H1 (cell line): ENCODE measurements around the gene LEKR1. TPM values are rescaled to one million over a fixed set of nuclear protein-coding genes. Genes with fewer than 3 reads are reported as not detected.

ENCODE experiments used
- CTCF ChIA-PET: fragments of 300-600 bp; sonication (Branson Sonifier 250); formaldehyde crosslinking; loops from one replicate; lab custom pipeline; 2021; ENCODE audit not compliant: partially characterized antibody; lab: Charles Lee
- POLR2A ChIA-PET: fragments of 300-600 bp; sonication (Branson Sonifier 250); formaldehyde crosslinking; loops from one replicate; lab custom pipeline; 2021; ENCODE audit warnings: inconsistent platforms; ENCODE audit not compliant: partially characterized antibody; lab: Charles Lee
- DNase-seq, 2 experiments: peaks; one replicate each; pipeline versions ENCODE4 v3.0.0 to v3.0.0-alpha.2; 2010 to 2022; ENCODE audit warnings: low spot score in 2 of 2, low read depth in 1 of 2, mixed read lengths in 1 of 2
- FAIRE-seq: peaks from 2 replicates; lab custom pipeline; 2011; peaks lifted over from hg19 to GRCh38; lab: Jason Lieb, UNC
- H2AFZ ChIP-seq: 2 replicates; pipeline ENCODE4 v1.8.1; 2012; ENCODE audit warnings: low read length, inconsistent platforms
- H2AK5ac ChIP-seq: 2 replicates; pipeline ENCODE4 v1.6.1; 2013; ENCODE audit warnings: low read depth, low read length
- H2BK120ac ChIP-seq: replicated peaks from 2 replicates; pipeline ENCODE3; 2013; ENCODE audit warnings: low read depth, low read length, inconsistent platforms
- H2BK12ac ChIP-seq: 2 replicates; pipeline ENCODE4 v1.6.1; 2013; ENCODE audit warnings: low read depth, low read length
- H2BK15ac ChIP-seq: 2 replicates; pipeline ENCODE4 v1.6.1; 2013; ENCODE audit warnings: low read length
- H2BK20ac ChIP-seq: 2 replicates; pipeline ENCODE4 v1.6.1; 2013; ENCODE audit warnings: low read length
- H2BK5ac ChIP-seq: 2 replicates; pipeline ENCODE4 v1.6.1; 2013; ENCODE audit warnings: low read depth, low read length
- H3K14ac ChIP-seq: 2 replicates; pipeline ENCODE4 v1.6.1; 2013; ENCODE audit warnings: inconsistent platforms; ENCODE audit not compliant: insufficient read length
- H3K18ac ChIP-seq: 2 replicates; pipeline ENCODE4 v1.6.1; 2013; ENCODE audit warnings: low read length; ENCODE audit errors: extremely low read depth
- H3K23ac ChIP-seq: 2 replicates; pipeline ENCODE4 v1.6.1; 2013; ENCODE audit warnings: inconsistent platforms; ENCODE audit not compliant: insufficient read length
- H3K23me2 ChIP-seq: 2 replicates; pipeline ENCODE4 v1.6.1; 2013; ENCODE audit warnings: low read depth, low read length
- H3K27ac ChIP-seq: 2 replicates; pipeline ENCODE4 v1.6.1; 2011; ENCODE audit warnings: low read depth, low read length, inconsistent platforms
- H3K27me3 ChIP-seq, 4 experiments: replicated peaks in 1 of 4; 1 replicate in 1 of 4; 2 replicates in 3 of 4; pipeline versions ENCODE4 v1.6.1 to v1.8.1; 2011 to 2013; ENCODE audit warnings: low read length in 3 of 4, mild to moderate bottlenecking in 3 of 4, inconsistent platforms in 2 of 4, mixed read lengths in 2 of 4, moderate library complexity in 1 of 4; ENCODE audit not compliant: control insufficient read depth in 3 of 4, insufficient read depth in 3 of 4; ENCODE audit errors: extremely low read depth in 1 of 4
- H3K36me3 ChIP-seq, 4 experiments: 2 replicates each; pipeline versions ENCODE4 v1.6.1 to v1.8.1; 2011 to 2013; ENCODE audit warnings: mild to moderate bottlenecking in 4 of 4, low read length in 3 of 4, moderate library complexity in 2 of 4, control low read depth in 1 of 4, inconsistent platforms in 1 of 4; ENCODE audit not compliant: insufficient read depth in 4 of 4, control insufficient read depth in 2 of 4
- H3K4ac ChIP-seq: replicated peaks from 2 replicates; pipeline ENCODE3; 2013; ENCODE audit warnings: low read length, low read depth, mixed read lengths, inconsistent platforms; ENCODE audit not compliant: insufficient read length
- H3K4me1 ChIP-seq, 4 experiments: replicated peaks in 1 of 4; 1 replicate in 1 of 4; 2 replicates in 3 of 4; pipeline versions ENCODE4 v1.6.1 to v1.8.1; 2011 to 2013; ENCODE audit warnings: low read length in 3 of 4, inconsistent platforms in 2 of 4, mixed read lengths in 1 of 4; ENCODE audit not compliant: insufficient read depth in 4 of 4, control insufficient read depth in 3 of 4
- H3K4me2 ChIP-seq, 2 experiments: 2 replicates each; pipeline versions ENCODE4 v1.6.1 to v1.8.1; 2011 to 2013; ENCODE audit warnings: low read depth in 2 of 2, low read length in 2 of 2, control low read depth in 1 of 2, inconsistent platforms in 1 of 2, mild to moderate bottlenecking in 1 of 2; ENCODE audit not compliant: insufficient read depth in 1 of 2
- H3K4me3 ChIP-seq, 4 experiments: fragments of 200-600, 300-600 bp in 1 of 4; sonication (generic), shearing (Covaris generic), sonication (Bioruptor Twin) in 1 of 4; 2 replicates each; pipeline versions ENCODE4 v1.5.1 to v1.8.1; 2011 to 2016; ENCODE audit warnings: low read length in 4 of 4, low read depth in 3 of 4, control low read depth in 2 of 4, inconsistent platforms in 2 of 4, mild to moderate bottlenecking in 2 of 4, mixed read lengths in 1 of 4, moderate library complexity in 1 of 4; ENCODE audit not compliant: insufficient read depth in 2 of 4; ENCODE audit errors: extremely low read depth in 1 of 4
- H3K56ac ChIP-seq: replicated peaks from 2 replicates; pipeline ENCODE3; 2013; ENCODE audit warnings: low read depth, mild to moderate bottlenecking, mixed read lengths, low read length, inconsistent platforms; ENCODE audit not compliant: insufficient read length
- H3K79me1 ChIP-seq: 2 replicates; pipeline ENCODE4 v1.6.1; 2013; ENCODE audit warnings: low read depth, low read length, control low read depth
- H3K79me2 ChIP-seq, 2 experiments: 2 replicates each; pipeline versions ENCODE4 v1.6.1 to v1.8.1; 2012 to 2013; ENCODE audit warnings: low read length in 2 of 2, mild to moderate bottlenecking in 2 of 2, inconsistent platforms in 1 of 2; ENCODE audit not compliant: insufficient read depth in 2 of 2, control insufficient read depth in 1 of 2
- H3K9ac ChIP-seq, 4 experiments: replicated peaks in 1 of 4; 1 replicate in 1 of 4; 2 replicates in 3 of 4; pipeline versions ENCODE4 v1.6.1 to v1.8.1; 2011 to 2013; ENCODE audit warnings: low read depth in 3 of 4, low read length in 3 of 4, control low read depth in 2 of 4, mild to moderate bottlenecking in 2 of 4, moderate library complexity in 2 of 4, inconsistent platforms in 1 of 4; ENCODE audit errors: extremely low read depth in 1 of 4
- H3K9me3 ChIP-seq, 2 experiments: 2 replicates each; pipeline versions ENCODE4 v1.6.1 to v1.8.1; 2012 to 2013; ENCODE audit warnings: mild to moderate bottlenecking in 2 of 2, moderate library complexity in 2 of 2, control low read depth in 1 of 2, inconsistent platforms in 1 of 2, low read depth in 1 of 2, low read length in 1 of 2, mixed read lengths in 1 of 2; ENCODE audit not compliant: insufficient read depth in 2 of 2
- H4K20me1 ChIP-seq, 2 experiments: replicated peaks in 1 of 2; 2 replicates each; pipeline versions ENCODE3 to v1.8.1; 2011 to 2013; ENCODE audit warnings: inconsistent platforms in 2 of 2, low read length in 2 of 2, mild to moderate bottlenecking in 1 of 2; ENCODE audit not compliant: insufficient read depth in 2 of 2, control insufficient read depth in 1 of 2
- H4K5ac ChIP-seq: 2 replicates; pipeline ENCODE4 v1.6.1; 2013; ENCODE audit warnings: low read length, low read depth, mixed read lengths, inconsistent platforms; ENCODE audit not compliant: insufficient read length
- H4K8ac ChIP-seq: 2 replicates; pipeline ENCODE4 v1.8.0; 2013; ENCODE audit warnings: mild to moderate bottlenecking, moderate library complexity, low read length, inconsistent platforms; ENCODE audit not compliant: insufficient read depth; ENCODE audit errors: extremely low read depth
- H4K91ac ChIP-seq: replicated peaks from 2 replicates; pipeline ENCODE3; 2013; ENCODE audit warnings: low read length, mixed read lengths, inconsistent platforms; ENCODE audit not compliant: insufficient read length
- BCL11A ChIP-seq, 2 experiments: IDR thresholded peaks; one replicate each; pipeline ENCODE4 v1.6.1; 2011; ENCODE audit warnings: low read depth in 2 of 2, low read length in 2 of 2, mild to moderate bottlenecking in 2 of 2
- CEBPB ChIP-seq: IDR thresholded peaks from 2 replicates; pipeline ENCODE4 v1.6.1; 2012; ENCODE audit warnings: low read depth, low read length
- CHD2 ChIP-seq: IDR thresholded peaks from 2 replicates; pipeline ENCODE4 v1.6.1; 2012; ENCODE audit warnings: low read length, improper control_type of control experiment
- EGR1 ChIP-seq: IDR thresholded peaks from 2 replicates; pipeline ENCODE4 v1.6.1; 2011; ENCODE audit warnings: low read depth, low read length, borderline replicate concordance
- GTF2F1 ChIP-seq: IDR thresholded peaks from 2 replicates; pipeline ENCODE4 v1.6.1; 2012; ENCODE audit warnings: low read depth, low read length, improper control_type of control experiment, borderline replicate concordance
- KDM5A ChIP-seq: fragments of 200-600 bp; IDR thresholded peaks from 2 replicates; pipeline ENCODE4 v1.7.1; 2012; ENCODE audit warnings: mild to moderate bottlenecking, low read length, inconsistent platforms, mixed read lengths
- NRF1 ChIP-seq: IDR thresholded peaks from 2 replicates; pipeline ENCODE4 v1.6.1; 2011; ENCODE audit warnings: mild to moderate bottlenecking, low read depth, low read length, improper control_type of control experiment
- SIX5 ChIP-seq: IDR thresholded peaks from 2 replicates; pipeline ENCODE4 v1.6.1; 2011; ENCODE audit warnings: mild to moderate bottlenecking, low read depth, low read length
- SP2 ChIP-seq: IDR thresholded peaks from 2 replicates; pipeline ENCODE4 v1.6.1; 2012; ENCODE audit warnings: mild to moderate bottlenecking, low read length, inconsistent platforms
- TCF12 ChIP-seq: IDR thresholded peaks from 2 replicates; pipeline ENCODE4 v1.6.1; 2011; ENCODE audit warnings: low read depth, mild to moderate bottlenecking, low read length
- WGBS, 2 experiments: shearing (Covaris generic) in 1 of 2; methylation state at CpG; one replicate each; pipeline versions ENCODE4 v1.1.6 to v1.1.7; 2013 to 2015; ENCODE audit warnings: low lambda C conversion rate in 2 of 2, mixed read lengths in 2 of 2, inconsistent platforms in 1 of 2, low coverage in 1 of 2, missing lambda C conversion rate in 1 of 2; ENCODE audit not compliant: insufficient replicate concordance in 2 of 2, insufficient coverage in 1 of 2, insufficient read length in 1 of 2; ENCODE audit errors: extremely low coverage in 1 of 2, missing lambda C conversion rate in 1 of 2; 5-methylcytosine and 5-hydroxymethylcytosine counted together
- polyA plus RNA-seq, 7 experiments: library from polyadenylated mRNA; depleted of rRNA in 3 of 7; stranded (reverse) in 5 of 7; unstranded in 2 of 7; fragments of >200 nt in 5 of 7; fragments of 200-250 nt in 2 of 7; gene quantifications; 1 replicate in 5 of 7; 2 replicates in 1 of 7; 4 replicates in 1 of 7; pipeline versions ENCODE4 v1.2.1 to v1.2.3, GENCODE V29; 2011 to 2013; ENCODE audit warnings: missing spikeins in 2 of 7, mixed read lengths in 2 of 7
- total RNA-seq: library from RNA; stranded (reverse); fragmentation: NEBNext Ultra II Directional; extraction: Animal tissue kit (Norgen Biotek cat#: 25700); gene quantifications from 2 replicates; pipeline ENCODE4 v1.2.1, GENCODE V29; 2021
- TF ChIP-seq, protein P1 (sequence below): IDR thresholded peaks from 2 replicates; pipeline ENCODE4 v1.6.1; 2012; ENCODE audit warnings: inconsistent platforms

Gene LEKR1
- total and polyA plus RNA-seq, 2 of the 8 experiments (the other 6 are each of a cell fraction or from before 2014, with no cell fraction given): 0.08 TPM; not detected in 1

GRCh38 chr3:156797368-156797767 lies 28.8 kb upstream of the LEKR1 start:
- H3K36me3 ChIP-seq: no peaks in the 10 kb centered on the region
- no peaks in the 10 kb centered on the region for H4K20me1 ChIP-seq
- H3K27me3 ChIP-seq: no peaks in the 10 kb centered on the region
- H3K9me3 ChIP-seq: no peaks in the 10 kb centered on the region
- H3K9ac ChIP-seq: no peak overlapping the region
- no peak overlapping the region for H2BK120ac ChIP-seq
- no peak overlapping the region for H2BK5ac ChIP-seq
- H3K14ac ChIP-seq: no peak overlapping the region
- H2AK5ac ChIP-seq: no peak overlapping the region
- CTCF ChIA-PET: no interaction called here
- H3K79me1 ChIP-seq: no peaks in the 10 kb centered on the region
- no peak overlapping the region for H2BK12ac ChIP-seq
- no peak overlapping the region for H3K18ac ChIP-seq
- no peak overlapping the region for H2BK15ac ChIP-seq
- 80% methylated on average over 1 of the region's 1 CpG; no CpG with 5 or more reads in 1 of the 2 experiments for WGBS, 2 experiments
- H3K56ac ChIP-seq: no peak overlapping the region
- no peak overlapping the region for H3K27ac ChIP-seq
- H3K4me3 ChIP-seq: no peak overlapping the region
- TF ChIP-seq KDM5A (no peak), EGR1 (no peak), GTF2F1 (no peak), SIX5 (no peak), CHD2 (no peak), TCF12 (no peak), BCL11A (IDR thresholded peaks at IDR 0.05; ENCODE audit: low read depth in 2 of 2, low read length in 2 of 2) (no peak), CEBPB (no peak), NRF1 (no peak), SP2 (no peak)
- TF ChIP-seq, protein P1, sequence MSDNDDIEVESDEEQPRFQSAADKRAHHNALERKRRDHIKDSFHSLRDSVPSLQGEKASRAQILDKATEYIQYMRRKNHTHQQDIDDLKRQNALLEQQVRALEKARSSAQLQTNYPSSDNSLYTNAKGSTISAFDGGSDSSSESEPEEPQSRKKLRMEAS: no peak
- no peak overlapping the region for H3K4me2 ChIP-seq
- no peak overlapping the region for H4K5ac ChIP-seq
- no peak overlapping the region for H2AFZ ChIP-seq
- H2BK20ac ChIP-seq: no peak overlapping the region
- H3K4ac ChIP-seq: no peak overlapping the region
- POLR2A ChIA-PET: no interaction called here
- DNase-seq (no peak), FAIRE-seq (no peak)
- no peaks in the 10 kb centered on the region for H3K79me2 ChIP-seq
- H4K91ac ChIP-seq: no peak overlapping the region
- H3K4me1 ChIP-seq: no peaks in the 10 kb centered on the region
- H3K23me2 ChIP-seq: no peaks in the 10 kb centered on the region
- no peak overlapping the region for H3K23ac ChIP-seq
- H4K8ac ChIP-seq: no peak overlapping the region
